GOT3 (cell line): ENCODE results near the gene SRGAP1.

Experiments used
- DNase-seq: peaks from one replicate; lab custom pipeline; 2025; ENCODE audit warnings: mixed read lengths; lab: John Stamatoyannopoulos, UW

The SRGAP1 gene

DNA sequence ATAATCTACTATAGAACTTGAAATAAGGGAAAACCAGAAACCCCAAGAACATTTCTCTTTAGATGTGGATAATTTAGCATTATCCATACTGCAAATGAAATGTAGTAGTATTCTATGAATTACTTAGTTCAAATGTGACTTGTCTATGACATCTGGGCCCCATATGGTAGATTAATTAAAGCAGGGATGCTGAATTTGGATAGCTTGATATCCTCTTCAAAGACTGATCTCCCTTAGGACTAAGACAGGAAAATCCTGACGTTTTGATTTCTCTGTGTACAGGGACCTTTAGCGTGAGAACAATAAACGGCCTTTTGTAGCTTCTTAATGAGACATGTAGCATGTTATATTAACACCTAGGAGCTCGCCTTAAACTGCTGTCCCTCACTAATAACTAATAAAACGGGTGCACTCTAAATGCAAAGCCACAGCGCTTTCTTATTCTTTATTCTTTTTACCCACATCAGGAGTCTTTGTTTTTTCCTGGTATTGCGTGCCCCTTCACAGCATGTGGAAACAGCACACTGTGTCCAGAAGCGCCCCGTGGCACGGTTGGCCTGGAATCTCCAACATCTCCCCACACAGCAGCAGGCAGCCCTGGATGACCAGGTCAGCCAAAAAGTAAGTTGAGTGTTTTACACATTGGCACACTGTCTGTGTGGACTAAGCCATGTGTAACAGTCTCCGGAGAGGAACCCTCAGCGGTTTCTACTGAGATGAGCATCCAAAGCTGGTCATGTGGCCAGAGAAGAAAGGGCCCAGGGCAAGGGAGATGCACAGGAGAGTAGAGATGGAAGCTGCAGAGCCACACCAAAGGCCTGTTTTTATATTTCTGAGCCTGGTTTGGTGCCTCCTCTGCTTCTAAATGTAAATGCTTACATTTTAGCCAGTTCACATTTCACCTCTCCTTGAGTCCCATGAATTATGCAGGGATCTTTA, 93.1 kb downstream of the SRGAP1 start:
- DNase-seq = no peak

DNA sequence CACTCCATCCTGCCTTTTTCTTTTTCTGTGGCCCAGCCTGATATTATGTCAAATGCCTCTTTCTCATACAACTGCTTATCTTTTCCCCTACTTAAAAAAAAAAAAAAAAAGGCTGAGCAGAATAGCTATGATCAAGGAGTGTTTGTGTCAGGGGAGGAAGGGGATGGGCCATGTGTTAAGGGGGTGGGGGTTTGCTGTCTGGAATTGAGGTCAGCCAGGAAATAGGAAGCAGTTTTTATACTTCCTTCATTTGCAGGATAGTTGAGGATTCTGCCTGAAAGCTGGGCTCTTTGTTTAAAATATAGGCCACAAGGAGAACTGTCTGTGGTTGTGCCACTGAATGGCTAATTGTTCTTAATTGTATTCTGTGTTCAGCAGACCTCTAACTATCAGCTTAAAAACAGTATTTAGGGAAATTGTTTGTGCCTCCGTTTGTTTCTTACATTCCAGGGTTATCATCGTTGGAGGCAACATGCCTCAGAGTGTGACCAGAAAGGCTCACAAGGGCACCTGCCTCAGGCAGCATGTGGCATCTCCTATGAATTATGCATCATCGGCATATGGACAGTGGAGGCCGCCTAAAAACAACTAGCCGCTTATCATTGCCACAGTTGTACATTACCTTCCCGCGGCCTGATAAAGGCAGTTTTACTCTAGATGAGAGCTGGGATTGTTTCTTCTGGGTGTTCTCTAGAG, 96.0 kb downstream of the SRGAP1 start:
- no peak for DNase-seq

DNA sequence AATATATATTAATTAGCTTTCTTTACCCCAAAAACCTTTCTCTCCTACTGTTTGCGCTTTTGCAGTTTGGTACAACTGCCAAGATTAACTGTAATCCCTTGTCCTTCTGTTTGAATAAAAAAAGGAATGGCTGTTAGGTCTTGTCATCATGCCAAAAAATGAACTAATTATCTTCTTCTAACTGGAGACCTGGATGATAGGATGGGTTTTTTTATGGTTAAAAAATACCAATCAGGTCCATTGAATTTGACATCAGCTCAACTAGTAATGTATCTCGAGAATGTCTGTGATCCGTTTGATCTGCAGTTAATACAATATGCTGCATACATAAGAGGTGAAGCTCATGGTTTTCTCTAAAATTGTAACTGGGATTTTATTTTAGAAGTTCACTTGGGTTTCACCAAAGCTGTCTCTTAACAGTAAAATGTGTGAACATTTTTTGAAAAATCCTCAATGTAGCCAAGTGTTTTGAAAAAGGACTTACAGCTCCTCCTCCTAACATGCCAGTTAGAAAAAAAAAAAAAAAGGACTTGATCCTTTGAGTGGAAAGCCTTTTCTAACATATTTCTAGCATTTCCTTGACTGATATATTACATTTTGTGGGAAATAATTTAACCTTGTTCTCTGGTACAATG, 96.8 kb downstream of the SRGAP1 start:
- no peak for DNase-seq

DNA sequence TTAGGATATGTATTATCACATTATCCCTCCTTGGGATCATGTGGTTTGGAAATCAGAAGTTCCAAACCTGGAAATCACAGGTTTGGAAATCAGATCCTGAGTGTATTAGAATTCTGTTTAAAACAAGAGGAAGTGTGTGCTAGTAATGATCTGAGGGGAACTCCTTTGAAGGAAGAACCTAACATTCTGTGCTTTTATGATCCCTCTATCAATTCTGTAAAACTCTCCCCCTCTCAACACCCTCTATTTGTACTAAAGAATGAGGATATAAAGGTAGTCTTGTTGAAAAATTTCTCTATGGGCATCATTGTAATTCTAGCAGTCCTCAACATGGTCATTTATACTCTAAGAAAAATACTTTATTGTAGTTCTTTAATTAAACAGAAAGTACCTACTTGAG, 97.4 kb downstream of the SRGAP1 start:
- no peak for DNase-seq

DNA sequence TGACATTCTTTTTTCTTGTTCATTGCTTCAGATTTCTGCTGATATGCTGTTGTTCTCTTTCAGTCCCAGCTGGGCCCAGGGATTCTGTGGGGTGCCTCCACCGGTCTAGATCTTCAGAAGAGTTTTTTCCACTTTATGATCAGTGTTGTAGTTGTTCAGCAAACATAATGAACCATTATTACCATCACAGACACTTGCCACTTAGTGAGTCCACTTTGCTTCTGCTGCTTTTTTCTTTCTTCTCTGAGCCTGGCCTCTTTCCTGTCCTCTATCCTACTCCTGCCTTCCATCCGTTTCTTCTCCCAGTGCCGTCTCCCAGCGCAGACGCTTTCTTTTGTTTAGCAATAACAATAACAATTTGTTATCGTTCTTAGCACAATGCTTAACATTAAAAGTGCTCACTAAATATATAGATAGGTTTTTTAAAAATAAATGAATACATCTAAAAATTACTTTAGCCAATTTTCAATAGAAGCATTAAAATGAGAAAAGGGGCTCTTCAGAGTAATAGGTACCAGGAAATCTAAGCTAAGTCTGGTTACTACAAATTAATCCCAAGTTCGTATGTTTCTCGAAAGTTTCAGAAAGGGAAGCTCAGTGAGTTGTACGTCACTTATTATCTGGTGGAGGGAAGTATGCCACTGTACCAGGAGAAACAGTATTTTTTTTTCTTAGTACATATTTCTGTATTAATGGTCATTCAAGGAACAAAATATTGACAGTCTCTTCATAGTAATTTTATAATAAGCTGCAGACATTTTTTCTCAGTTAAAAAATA, 98.2 kb downstream of the SRGAP1 start:
- no peak for DNase-seq

DNA sequence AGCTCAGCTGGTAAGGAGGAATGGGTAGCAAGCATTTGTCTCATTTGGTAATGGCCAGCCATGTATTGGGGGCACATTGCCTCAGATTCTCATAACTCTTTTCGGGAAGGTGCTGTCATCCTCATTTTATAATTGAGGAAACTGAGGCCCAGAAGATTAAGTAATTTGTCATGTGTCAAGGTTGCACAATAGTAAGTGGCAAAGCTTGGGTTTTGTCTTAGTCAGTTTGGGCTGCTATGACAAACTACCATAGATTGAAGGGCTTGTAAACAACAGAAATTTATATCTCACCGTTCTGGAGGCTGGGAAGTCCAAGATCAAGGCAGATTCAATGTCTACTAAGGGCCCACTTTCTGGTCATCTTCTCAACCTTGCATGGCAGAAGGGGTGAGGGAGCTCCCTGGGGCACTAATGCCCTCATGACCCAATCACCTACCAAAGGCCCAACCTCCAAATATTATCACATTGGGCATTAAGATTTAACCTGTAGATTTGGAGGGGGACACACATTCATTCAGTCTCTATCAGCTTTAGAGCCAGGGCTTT, 99.6 kb downstream of the SRGAP1 start:
- DNase-seq = no peak

DNA sequence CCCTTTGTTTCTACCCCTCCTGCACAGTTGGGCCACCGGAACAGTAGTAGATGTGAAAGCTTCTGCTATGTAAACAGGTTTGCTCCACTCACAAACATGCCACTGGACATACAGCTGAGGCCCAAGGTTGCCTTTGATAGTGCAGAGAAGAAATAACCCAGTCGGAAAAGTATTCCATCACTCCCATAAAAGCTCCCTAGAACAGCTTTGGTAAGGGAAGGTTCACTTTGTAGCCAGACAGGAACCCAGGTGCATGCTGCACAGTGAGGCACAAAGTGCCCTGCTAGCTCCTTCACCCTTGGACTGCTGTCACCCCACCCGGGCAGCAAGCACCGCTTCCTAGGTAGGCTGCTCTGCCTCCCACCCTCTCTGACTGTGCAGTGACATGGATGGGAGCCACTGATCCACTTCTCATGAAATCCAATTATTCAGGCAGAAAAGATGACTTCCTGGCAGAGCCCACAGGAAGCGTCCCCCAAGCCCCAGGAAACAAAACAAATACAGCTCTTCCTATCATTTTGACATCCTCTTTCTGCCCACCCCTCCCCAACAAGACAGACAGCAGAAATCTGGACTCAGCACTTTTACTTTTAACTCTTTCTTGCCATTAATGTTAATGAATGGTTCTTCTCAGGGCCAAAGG, 100.2 kb downstream of the SRGAP1 start:
- no peak for DNase-seq

DNA sequence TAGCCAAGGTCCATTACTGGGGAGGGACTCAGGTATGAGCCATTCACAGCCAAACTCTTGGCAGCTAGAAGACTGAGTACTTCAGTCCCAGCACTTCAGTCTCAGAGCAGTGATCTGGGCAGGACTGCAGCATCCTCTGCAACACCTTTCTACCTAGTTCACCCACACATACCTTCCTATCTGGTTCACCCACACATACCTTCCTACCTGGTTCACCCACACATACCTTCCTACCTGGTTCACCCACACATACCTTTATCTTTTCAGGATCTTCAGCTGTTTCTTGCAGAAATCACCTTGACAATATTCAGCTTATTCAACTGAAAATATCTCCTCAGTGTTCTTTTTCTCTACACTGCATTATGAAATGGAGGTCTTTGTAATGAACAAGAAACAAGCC, 101.3 kb downstream of the SRGAP1 start:
- DNase-seq = no peak

DNA sequence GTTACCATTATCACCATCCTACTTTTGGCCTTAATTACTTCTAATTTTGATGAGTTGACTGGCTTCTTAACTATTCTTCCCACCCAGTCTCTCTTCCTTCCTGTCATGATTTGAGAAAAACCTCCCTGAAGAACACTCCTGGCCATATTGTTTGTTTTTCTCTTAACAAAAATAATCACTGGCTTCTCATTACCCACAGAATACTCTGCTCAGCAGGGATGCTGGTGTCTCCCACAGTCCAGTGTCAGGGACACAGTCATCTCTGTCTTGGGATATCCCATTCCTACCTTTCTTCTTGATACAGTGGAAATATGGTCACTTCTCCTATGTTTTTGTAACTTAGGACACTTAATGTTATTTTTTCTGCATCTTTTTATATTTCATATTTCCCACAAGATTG, 103.7 kb downstream of the SRGAP1 start:
- DNase-seq = no peak

DNA sequence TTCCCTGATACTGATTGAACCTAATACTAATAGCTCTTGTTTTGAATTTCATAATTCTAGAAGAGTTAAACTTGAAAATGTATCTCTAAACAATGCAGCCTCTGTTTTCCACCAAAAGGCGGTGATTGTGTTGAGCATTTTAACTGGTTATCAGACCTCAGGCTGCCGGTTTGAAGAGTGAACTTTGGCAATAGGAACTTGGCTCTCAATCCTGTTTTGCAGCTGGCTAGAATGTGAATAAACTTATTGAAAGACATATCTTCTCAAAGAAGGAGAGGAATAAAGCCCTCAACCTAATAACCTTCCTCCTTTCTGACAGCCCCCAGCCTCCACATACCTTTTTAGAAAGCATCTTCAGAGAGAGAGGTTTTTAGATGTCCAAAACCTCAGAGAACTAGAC, 105.4 kb downstream of the SRGAP1 start:
- DNase-seq = no peak

DNA sequence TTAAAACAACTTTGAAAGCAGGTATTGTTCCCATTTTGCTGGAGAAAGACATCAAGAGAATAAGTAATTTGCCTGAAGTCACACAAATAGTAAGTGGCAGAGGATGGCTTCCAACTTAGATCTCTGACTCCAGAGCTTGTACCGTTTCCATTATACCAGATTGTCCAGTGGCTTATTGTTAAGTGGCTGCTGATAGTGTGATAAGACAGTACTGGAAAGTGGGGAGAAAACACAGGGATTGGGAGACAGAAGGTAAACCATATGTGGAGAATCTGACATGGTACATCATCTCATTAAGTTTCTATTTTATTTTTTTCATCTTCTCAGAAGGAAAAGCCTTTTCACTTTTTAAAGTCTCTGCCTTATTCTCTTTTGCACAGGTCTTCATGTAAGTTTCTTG, 108.5 kb downstream of the SRGAP1 start:
- DNase-seq = no peak

DNA sequence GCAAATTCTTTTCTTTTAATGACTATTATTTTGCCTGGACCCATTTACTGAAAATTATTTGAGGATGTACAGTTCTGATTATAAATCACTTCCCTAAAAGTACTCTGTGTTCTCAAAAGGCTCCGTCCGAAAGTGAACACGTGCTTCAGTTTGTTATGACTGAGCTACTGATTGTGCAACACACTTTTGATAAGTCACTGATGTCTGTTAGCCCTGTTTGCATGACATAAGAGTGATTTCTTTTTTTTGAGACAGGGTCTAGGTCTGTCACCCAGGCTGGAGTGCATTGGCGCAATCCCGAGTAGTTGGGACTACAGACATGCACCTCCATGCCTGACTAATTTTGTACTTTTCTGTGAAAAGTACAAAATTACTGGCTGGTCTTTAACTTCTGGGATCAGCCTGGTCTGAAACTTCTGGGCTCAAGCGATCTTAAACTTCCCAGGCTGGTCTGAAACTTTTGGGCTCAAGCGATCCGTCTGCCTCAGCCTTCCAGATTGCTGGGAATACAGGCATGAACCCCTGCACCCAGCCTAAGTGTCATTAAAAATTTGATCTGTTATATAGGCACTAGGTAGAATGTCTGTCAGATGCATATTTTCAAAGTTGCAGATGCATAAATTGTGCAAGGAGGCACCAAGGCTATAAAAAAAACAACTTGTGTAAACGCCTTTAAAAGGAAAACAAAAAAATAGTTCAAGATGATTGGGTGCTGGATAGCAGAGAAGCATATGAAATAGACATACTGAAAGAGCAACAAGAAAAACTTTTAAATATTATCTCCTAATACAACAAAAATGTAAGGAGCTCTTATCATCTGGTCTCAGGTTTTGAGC, 111.5 kb downstream of the SRGAP1 start:
- no peak for DNase-seq

DNA sequence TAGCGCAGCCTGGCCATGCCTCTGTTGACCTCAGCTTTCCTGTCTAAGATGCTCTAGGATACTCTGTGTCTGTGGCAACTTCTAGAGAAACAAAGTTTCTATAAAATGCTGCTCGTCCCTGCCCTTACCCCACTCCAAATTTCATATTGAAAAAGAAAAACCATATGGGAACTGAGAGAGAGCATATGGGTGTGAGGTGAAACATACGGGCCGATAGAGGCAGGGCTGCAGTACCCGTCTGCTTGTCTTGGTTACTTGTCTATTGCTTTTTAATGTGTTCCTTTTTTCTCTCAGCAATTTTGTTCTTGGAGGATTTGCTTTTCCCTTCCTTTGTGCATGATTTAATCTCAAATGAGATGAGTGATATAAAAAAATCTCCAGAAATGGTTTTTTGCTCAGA, 113.0 kb downstream of the SRGAP1 start:
- DNase-seq = no peak

DNA sequence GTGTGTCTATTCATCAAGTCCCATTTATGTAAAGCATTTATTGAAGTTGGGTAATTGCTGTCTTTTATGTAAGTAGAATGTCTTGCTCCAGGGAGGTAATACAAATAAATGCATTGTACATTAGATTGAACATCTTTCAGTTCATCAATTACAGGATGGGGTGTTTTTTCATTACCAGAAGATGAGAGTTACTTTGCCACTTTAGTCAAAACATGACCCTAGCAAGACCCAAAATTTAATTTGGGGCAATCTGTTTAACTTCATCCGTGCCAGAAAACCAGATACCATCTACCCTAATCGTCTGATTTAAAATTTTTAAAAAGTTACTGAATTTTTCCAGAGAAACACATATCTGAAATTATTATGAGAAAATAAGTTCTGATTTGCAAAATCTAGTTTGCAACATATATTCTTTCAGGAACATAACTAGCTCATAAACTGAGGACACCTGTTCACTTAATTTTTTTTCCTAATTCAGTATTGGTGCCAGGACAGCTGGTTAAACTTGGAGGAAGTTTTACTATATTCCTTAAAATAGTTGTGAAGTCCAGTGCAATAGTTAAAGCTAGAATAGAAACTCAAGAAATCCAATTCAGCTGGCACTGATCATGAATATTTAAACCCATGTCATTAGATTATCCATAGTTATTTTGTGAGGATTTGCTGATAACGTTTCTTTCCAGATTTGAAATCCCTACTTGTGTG, 114.5 kb downstream of the SRGAP1 start:
- DNase-seq = no peak

DNA sequence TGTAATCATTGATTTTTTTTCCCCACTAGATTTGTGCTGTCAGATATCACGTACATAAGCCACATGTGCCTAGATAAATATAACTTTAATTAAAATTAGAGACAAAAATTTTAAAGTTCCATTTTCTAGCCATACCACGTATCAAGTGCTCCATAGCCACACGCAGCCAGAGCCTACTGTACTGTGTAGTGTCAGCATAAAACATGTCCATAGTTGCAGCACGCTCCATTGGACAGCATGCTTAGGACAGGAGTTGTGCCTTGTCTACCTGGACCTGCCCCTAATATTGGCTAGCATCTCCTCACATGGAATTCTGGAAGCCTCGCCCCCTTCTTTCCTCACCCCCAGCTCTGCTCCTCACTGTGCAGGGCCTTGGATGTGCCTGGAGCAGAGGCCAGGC, 116.5 kb downstream of the SRGAP1 start:
- DNase-seq = no peak

DNA sequence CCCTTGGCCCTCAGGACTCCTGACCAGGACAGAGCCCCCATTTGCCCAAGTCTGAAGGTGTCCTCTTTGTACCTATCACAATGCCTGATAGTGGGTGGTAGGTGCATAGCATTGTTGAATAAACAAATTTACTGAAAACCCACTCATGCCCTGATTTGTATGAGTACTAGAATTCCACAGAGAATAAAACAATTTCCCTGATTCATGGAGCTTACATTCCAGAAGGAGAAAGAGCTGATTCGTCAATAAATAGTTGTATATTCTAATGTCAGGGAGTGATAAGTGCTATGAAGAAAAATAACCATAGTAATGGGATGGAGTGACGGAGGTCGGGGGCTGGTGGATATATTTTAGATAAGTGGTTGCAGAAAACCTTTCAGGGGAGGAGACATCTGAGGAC, 117.0 kb downstream of the SRGAP1 start:
- DNase-seq = no peak

DNA sequence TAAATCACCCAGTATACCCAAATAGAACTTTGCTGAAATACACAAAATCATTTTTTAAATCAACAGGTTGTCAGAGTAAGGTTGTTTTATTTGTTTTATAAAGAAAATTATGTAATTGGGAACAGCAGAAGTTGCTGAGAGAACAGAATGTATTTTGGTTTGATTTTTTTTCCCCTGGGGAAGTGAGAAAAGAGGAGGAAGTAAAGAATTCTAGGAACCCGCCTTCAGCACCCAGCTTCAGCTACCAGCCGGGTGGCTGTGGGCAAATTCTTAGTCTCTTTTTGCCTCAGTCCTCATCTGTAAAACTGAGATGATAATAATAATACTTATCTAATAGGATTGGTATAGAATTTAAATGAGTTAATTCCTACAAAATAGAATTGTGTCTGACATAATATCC, 119.4 kb downstream of the SRGAP1 start:
- no peak for DNase-seq

DNA sequence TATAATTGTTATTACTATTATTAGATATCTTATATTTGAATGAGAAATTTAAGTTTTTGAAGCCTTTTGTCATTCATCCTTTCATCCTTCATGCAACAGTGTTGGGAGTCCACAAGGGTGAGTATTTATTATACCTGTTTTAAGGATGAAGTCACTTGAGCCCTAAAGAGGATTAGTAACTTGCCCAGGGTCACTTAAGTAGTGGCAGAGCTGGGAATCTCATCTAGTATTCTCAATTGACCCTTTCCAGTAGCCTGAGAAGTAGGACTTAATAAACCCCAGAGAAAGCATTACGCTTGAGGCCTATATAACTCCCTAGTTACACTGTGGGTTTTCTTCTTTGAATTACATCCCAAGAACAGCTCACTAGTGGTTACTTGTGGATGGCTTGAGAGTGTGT, 119.8 kb downstream of the SRGAP1 start:
- DNase-seq = no peak

DNA sequence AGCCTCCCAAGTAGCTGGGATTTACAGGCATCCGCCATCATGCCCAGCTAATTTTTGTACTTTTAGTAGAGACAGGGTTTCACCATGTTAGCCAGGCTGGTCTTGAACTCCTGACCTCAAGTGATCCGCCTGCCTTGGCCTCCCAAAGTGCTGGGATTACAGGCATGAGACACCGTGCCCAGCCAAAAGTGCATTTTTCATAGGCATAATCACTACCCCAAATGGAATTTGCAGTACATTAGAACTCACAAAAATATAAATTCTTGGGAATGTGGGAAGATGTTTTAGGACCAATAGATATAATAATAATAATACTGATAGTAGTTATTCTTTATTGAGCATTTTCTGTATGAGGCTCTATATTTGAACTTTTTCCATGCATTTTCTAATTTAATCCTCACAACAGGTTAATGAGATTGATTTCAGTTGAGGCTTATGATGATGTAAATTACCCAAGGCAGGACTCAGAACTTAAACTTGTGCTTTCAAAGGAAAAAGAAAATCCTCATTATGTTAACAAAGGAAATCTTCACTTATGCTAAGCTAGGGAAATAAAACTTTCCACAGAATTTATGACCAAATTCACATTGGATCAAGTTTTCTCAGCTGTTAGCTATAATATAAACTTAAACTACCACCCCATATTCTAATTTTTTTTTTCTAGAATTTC, 121.6 kb downstream of the SRGAP1 start:
- DNase-seq = no peak
